H7 (cell line): Measurements from ENCODE around the gene MAPK4. TPM values are rescaled to one million over a fixed set of nuclear protein-coding genes. Genes with fewer than 3 reads are reported as not detected.
"Not testable (repeated sequence)": the region's sequence is repeated elsewhere in the genome, so short reads cannot be mapped to it uniquely, and the experiment has no call there.

Experiments
- DNase-seq: peaks from one replicate; pipeline ENCODE4 v3.0.0; 2012
- H3K27me3 ChIP-seq: 2 replicates; pipeline ENCODE4 v1.6.0; 2011; ENCODE audit warnings: mild to moderate bottlenecking, low read length; ENCODE audit not compliant: control insufficient read depth, insufficient read depth
- H3K36me3 ChIP-seq: replicated peaks from 2 replicates; pipeline ENCODE4 v1.5.1; 2011; ENCODE audit warnings: low read length; ENCODE audit not compliant: control insufficient read depth, insufficient read depth
- H3K4me3 ChIP-seq: 2 replicates; pipeline ENCODE4 v1.5.1; 2011; ENCODE audit warnings: low read depth, mild to moderate bottlenecking, control low read depth, low read length, moderate library complexity; ENCODE audit not compliant: insufficient read depth
- total RNA-seq: library from RNA; depleted of rRNA; stranded (reverse); fragments of >200 nt; shearing (Covaris generic); gene quantifications from 2 replicates; pipeline ENCODE4 v1.2.3, GENCODE V29; 2014

The MAPK4 gene
- total RNA-seq, 1 experiment from 2014 or later, result 2.7 TPM

DNA sequence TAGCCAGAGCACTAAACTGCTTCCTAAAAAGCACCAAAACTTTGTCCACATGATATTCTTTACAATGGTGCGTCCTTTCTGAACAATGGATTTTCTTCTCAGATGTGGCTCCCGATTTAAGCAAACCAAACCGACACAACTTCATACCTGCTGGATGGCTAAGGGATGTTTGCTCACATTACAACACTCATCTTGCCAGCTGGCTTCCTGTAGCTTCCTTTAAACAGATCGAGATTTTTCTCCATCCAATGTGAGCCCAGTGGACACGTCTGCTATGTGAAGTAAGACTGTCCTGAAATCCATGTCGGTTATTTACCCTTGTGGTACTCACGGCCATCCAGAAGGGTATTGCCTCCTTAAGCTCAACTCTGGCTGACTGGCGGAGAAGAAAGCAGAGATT, 126.5 kb downstream of the MAPK4 start:
- H3K4me3 ChIP-seq, result no peak overlapping the region
- no peaks in the 10 kb centered on the region for H3K27me3 ChIP-seq
- DNase-seq, result no peak
- no peaks in the 10 kb centered on the region for H3K36me3 ChIP-seq

DNA sequence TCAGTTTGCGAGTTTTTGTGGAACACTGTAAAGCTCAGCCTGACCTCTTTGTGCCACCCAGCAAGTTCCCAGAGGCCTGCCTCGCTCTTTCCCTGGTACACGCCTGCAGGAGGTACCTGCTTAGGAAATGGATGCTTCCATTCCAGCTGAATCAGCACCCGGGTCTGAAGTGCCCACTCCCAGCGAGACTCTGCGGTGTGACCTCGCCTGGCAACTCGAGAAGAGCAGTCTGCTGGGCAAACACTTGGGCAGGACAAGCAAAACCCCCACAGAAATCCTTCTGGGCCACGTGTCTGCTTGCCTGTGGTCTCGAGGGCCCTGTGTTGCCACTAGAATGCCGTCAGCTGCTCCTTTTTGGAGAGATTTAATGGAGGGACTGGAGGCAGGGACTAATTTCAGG, 127.6 kb downstream of the MAPK4 start:
- H3K4me3 ChIP-seq, result no peak overlapping the region
- H3K36me3 ChIP-seq, result no peaks in the 10 kb centered on the region
- DNase-seq, result no peak
- no peaks in the 10 kb centered on the region for H3K27me3 ChIP-seq

DNA sequence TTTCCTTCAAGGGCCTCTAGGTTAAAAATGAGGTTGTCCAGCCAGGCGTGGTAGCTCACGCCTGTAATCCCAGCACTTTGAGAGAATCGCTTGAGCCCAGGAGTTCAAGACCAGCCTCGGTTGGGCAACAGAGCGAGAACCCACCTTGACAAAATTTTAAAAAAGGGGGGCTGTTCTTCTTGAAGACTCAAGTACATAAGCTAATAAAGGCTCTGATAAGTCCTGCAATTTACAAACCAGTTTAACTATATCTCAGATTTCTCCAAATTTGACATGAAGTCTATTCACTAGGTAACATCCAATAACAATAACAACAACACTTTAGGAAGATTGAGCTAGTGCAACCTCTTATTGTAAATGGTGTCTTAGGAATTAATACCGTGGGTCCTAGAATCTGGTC, 129.7 kb downstream of the MAPK4 start:
- no peak for DNase-seq

DNA sequence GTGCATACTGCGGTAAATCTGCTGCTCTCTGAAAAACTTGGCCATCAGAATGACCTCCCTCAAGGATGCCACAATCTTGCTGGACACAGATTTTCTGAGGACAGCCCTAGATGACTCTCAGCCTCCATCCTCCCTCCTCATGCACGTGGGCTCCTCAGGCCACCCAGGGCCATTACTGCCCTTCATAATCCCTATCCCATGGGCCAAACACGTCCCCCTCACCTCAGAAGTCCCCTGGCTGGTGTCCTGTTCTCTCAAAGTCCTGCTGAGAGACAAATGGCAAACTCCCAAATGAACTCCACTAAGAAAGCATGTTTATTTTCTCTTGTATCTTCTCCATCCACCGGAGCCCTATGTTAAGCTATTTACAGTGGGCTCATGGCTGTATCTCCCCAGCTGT, 134.3 kb downstream of the MAPK4 start:
- H3K36me3 ChIP-seq, result no peaks in the 10 kb centered on the region
- DNase-seq, result no peak
- H3K4me3 ChIP-seq, result no peak overlapping the region
- H3K27me3 ChIP-seq, result no peaks in the 10 kb centered on the region

More for the DNA sequence above, 129.7 kb downstream of the MAPK4 start:
- H3K27me3 ChIP-seq, result no peaks in the 10 kb centered on the region
- H3K4me3 ChIP-seq, result no peak overlapping the region
- no peaks in the 10 kb centered on the region for H3K36me3 ChIP-seq

GRCh38 chr18:50695431-50696176, 135.7 kb downstream of the MAPK4 start:
- H3K36me3 ChIP-seq, result no peaks in the 10 kb centered on the region
- no peak for DNase-seq

DNA sequence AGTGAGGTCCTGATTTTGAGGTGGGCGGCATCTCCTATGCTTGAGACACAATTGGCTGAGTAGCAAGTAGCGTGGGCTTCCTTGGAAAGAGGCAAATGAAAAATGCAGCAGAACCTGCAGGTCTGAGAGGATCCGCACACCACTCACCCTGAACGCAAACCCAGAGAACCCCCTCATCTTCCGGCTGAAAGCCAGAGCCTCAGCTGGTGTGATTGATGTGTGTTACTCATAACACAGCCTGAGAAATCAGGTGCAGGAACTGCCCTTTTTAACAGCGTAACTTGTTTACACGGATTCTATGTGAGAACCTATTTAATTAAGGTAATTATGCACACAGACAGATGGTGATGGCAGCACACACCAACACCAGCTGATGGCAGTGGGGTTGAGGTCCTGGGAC, 136.5 kb downstream of the MAPK4 start:
- no peak for DNase-seq
- Histone ChIP-seq H3K27me3 (no peaks in the 10 kb centered on the region), H3K36me3 (no peaks in the 10 kb centered on the region), H3K4me3 (no peak overlapping the region)

More at GRCh38 chr18:50695431-50696176, 135.7 kb downstream of the MAPK4 start:
- Histone ChIP-seq H3K4me3 (no peak overlapping the region), H3K27me3 (no peaks in the 10 kb centered on the region)

DNA sequence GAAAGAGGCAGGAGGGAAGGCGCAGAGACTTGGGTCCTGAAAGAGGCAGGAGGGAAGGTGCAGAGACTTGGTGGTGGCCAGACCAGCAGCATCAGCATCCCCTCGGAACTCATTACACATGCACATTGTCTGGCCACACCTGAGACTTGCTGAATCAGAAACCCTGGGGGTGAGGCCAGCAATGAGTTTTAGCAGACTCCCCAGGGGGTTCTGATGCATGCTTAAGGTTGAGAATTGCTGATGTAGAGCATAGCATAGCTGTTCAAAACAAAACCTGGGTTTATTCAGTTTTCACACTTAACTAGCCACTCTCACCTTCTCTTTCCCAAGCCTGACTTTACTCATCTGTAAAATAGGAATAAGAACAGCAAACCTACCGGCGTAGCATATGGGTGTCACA, 137.0 kb downstream of the MAPK4 start:
- DNase-seq, result no peak
- Histone ChIP-seq H3K27me3 (no peaks in the 10 kb centered on the region), H3K36me3 (no peaks in the 10 kb centered on the region), H3K4me3 (no peak overlapping the region)

GRCh38 chr18:50697509-50697908, 137.6 kb downstream of the MAPK4 start:
- no peak overlapping the region for H3K4me3 ChIP-seq
- H3K27me3 ChIP-seq, result no peaks in the 10 kb centered on the region
- no peaks in the 10 kb centered on the region for H3K36me3 ChIP-seq
- DNase-seq, result no peak

- no peaks in the 10 kb centered on the region for H3K36me3 ChIP-seq
- no peak for DNase-seq
- no peaks in the 10 kb centered on the region; the same call in 1 of the 2 replicates for H3K27me3 ChIP-seq
- H3K4me3 ChIP-seq, result no peak overlapping the region
These were observed 140.6 kb downstream of the MAPK4 start for GRCh38 chr18:50700245-50701165.

- no peaks in the 10 kb centered on the region for H3K36me3 ChIP-seq
- no peaks in the 10 kb centered on the region; the same call in 1 of the 2 replicates for H3K27me3 ChIP-seq
- no peak for DNase-seq
- H3K4me3 ChIP-seq, result no peak overlapping the region
These were observed 144.6 kb downstream of the MAPK4 start for GRCh38 chr18:50704357-50704940.

GRCh38 chr18:50706199-50706598, 146.3 kb downstream of the MAPK4 start:
- no peaks in the 10 kb centered on the region; the same call in 1 of the 2 replicates for H3K27me3 ChIP-seq

GRCh38 chr18:50706651-50707050, 146.8 kb downstream of the MAPK4 start:
- no peak for DNase-seq
- no peaks in the 10 kb centered on the region for H3K36me3 ChIP-seq
- H3K4me3 ChIP-seq, result no peak overlapping the region

More at GRCh38 chr18:50706199-50706598, 146.3 kb downstream of the MAPK4 start:
- Histone ChIP-seq H3K36me3 (no peaks in the 10 kb centered on the region), H3K4me3 (no peak overlapping the region)
- no peak for DNase-seq

GRCh38 chr18:50707297-50707696, 147.4 kb downstream of the MAPK4 start:
- H3K27me3 ChIP-seq, H3K4me3 ChIP-seq: not testable (repeated sequence)

More at GRCh38 chr18:50706651-50707050, 146.8 kb downstream of the MAPK4 start:
- H3K27me3 ChIP-seq, result no peaks in the 10 kb centered on the region; the same call in 1 of the 2 replicates

DNA sequence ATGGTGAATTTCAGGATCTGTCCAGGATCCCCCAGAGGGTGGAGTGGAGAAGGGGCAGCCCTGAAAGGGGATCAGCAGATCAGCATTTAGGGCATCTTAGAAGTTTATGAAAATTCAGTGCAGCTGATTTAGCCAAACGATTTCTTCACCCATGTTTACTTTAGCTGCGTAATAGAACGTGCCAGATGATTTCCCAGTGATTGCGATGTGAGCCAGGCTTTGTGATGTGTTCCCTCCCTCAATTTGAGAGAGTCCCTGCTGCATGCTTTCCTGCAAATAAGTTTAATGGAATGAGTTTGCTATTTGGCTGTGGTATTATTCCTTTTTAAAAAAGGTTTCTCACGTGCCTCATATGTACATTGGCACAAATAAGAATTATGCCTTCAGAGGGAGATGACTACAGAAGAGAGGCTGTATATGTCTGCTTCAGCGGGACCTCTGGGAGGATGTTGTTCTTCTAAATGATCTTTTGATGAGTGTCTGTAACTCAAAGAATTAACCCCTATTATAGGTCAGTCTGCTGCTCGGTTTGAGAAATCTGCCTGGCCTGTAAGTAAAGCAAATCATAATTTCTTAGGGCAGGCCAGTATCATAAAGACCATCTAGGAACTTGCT, 148.1 kb downstream of the MAPK4 start:
- Histone ChIP-seq H3K27me3 (no peaks in the 10 kb centered on the region), H3K4me3 (no peak overlapping the region), H3K36me3 (no peaks in the 10 kb centered on the region)
- no peak for DNase-seq

More at GRCh38 chr18:50707297-50707696, 147.4 kb downstream of the MAPK4 start:
- DNase-seq, H3K36me3 ChIP-seq: not testable (repeated sequence)
